ENCODE results near the gene DOK3.
"Not testable (repeated sequence)": the region's sequence is repeated elsewhere in the genome, so short reads cannot be mapped to it uniquely, and the experiment has no call there.

DOK3 gene

DNA sequence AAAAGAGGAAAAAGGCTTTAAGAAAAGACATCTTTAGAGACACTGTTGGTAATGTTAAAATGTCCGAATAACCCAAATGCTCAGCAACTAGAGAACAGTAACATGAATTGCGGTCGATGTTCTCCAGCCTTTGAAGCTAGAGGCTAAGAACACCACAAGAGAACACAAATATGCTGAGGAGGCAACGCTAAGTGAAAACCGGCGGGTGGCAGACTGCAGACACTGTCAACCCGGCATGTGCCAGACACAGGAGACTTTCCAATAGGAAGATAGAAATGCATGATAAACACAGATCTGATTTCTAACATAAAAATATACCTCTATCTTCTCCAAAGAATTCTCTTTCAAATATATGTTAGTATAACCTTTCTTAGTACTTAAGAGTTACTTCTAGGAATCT is 25.5 kb upstream of the DOK3 start:
- DNase-seq (ENCODE audit: low spot score) = no peak

GRCh38 chr5:177534433-177534832 is 24.8 kb upstream of the DOK3 start:
- DNase-seq (ENCODE audit: low spot score) = not testable (repeated sequence)

DNA sequence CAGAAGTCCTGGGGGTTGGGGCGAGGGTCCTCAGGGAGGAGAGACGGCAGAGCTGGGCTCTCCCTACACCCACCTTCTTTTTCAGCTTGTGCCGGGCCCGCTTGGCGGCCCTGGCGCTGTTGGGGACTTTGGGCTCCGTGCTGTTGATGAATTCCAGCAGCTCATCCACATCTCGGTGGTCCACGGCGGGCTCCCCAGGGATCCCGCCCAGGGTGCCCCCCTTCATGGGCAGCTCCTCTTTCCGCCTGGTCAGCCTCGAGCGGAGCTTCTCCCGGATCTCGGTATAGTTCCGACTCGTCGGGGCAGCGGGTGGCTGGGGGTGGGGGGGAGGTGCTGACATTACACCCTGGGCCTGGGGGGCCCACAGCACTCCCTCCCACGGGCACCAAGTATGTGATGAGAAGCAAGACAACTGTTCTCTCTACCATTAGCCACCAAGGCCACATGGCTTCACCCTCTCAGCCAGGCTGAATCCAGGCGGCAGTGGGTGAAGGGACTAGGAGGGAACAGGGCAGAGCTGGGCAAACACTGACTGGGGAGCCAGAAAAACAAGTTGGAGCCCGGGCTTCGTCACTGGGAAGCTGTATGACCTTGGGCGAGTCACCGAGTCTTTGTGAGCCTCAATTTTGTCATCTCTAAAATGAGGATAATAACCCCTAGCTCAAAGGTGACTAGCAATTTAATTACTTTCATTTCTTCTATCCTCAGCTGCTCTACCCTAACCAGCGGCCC is 21.7 kb upstream of the DOK3 start:
- no peak for DNase-seq (ENCODE audit: low spot score)

DNA sequence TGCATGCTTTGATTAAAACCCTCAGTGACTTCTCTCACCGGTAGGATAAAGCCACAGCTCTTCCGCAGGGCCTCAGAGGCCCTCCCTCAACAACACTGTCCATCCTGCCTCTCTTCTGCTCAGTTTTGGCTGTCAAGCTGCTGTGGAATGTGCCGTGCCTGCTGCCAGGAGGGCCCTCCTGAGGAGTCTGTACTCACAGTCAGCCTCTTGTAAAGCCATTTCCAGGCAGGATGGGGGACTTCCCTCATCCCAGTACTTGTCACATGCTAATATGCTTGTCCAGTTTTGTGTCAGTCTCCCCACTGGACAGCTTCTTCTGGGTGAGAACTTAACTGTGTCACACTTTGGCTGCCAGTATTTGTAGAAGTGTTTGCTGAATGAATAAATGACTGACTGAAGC is 21.0 kb upstream of the DOK3 start:
- DNase-seq (ENCODE audit: low spot score) = no peak

- no peak for DNase-seq (ENCODE audit: low spot score)
Measured at GRCh38 chr5:177529247-177530203, 19.9 kb upstream of the DOK3 start.

- DNase-seq (ENCODE audit: low spot score) = no peak
Measured at GRCh38 chr5:177528631-177529030, 19.0 kb upstream of the DOK3 start.

GRCh38 chr5:177527595-177527994 is 18.0 kb upstream of the DOK3 start:
- DNase-seq (ENCODE audit: low spot score) = no peak

GRCh38 chr5:177526791-177527190 is 17.2 kb upstream of the DOK3 start:
- no peak for DNase-seq (ENCODE audit: low spot score)

GRCh38 chr5:177526191-177526590 is 16.6 kb upstream of the DOK3 start:
- DNase-seq (ENCODE audit: low spot score) = no peak

DNA sequence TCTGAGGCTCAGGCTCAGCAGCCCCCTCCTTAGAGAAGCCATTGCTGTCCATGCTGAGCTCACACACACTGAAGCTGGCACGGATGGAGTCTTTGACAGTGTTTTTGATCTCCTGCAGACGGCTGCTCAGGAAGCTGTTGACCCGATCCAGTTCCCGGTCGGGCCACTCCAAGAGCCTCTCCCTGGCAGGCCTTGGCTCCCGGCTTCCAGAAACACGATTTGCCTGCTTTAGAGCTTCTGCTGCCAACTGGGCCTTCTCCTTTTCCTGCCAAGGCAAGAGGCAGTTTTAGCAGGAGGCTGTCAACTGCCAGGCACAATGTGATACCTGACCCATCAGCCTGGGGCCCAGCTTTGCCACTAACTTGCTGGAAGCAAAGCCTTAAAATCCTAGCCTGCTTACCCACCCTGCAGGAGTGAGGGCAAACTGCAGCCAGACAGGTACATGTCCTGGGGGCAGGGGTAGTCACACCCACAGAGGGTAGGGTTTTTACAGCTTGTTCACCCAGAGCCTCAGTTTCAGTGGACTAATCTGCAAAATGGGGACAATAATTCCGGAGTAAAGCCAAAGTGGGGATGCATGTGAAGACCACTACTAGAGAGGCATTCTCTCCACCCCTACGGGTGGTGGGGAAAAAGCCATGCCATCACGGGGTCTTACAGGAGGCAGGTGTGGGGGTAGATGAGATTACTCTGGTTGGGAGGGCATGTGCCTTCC is 15.5 kb upstream of the DOK3 start:
- no peak for DNase-seq (ENCODE audit: low spot score)

GRCh38 chr5:177524539-177524900 is 14.9 kb upstream of the DOK3 start:
- no peak for DNase-seq (ENCODE audit: low spot score)

GRCh38 chr5:177523711-177524538 is 14.3 kb upstream of the DOK3 start:
- DNase-seq (ENCODE audit: low spot score) = no peak

DNA sequence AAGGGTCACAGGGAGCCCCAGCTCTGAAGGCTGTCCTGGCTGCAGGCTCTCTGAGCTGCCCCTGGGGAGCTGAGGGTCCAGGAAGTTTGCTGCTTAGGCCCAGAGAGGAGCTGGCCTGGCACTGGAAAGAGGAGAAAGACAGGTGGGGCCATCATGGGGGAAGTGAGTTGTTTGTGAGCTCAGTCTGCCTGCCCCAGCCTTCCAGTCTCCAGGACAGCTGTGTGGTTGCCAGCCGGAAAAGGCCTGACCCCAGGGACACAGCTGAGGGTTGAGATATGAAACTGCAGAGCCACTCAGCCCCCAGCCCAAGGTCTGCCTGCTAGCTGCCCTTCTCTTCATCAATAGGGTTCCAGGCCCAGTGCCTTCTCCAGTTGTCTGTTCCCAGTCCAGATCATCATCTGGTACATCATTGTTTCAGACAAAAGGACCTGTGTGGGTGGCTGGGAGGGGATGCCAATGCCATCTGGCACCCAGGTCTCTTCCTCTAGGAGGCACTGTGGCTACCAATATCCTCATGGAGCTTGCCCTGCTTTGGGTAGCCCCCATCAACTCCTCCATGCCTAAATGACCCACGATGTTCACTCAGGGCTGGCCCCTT is 11.4 kb upstream of the DOK3 start:
- no peak for DNase-seq (ENCODE audit: low spot score)

- no peak for DNase-seq (ENCODE audit: low spot score)
Measured at GRCh38 chr5:177520271-177520670, 10.6 kb upstream of the DOK3 start.

DNA sequence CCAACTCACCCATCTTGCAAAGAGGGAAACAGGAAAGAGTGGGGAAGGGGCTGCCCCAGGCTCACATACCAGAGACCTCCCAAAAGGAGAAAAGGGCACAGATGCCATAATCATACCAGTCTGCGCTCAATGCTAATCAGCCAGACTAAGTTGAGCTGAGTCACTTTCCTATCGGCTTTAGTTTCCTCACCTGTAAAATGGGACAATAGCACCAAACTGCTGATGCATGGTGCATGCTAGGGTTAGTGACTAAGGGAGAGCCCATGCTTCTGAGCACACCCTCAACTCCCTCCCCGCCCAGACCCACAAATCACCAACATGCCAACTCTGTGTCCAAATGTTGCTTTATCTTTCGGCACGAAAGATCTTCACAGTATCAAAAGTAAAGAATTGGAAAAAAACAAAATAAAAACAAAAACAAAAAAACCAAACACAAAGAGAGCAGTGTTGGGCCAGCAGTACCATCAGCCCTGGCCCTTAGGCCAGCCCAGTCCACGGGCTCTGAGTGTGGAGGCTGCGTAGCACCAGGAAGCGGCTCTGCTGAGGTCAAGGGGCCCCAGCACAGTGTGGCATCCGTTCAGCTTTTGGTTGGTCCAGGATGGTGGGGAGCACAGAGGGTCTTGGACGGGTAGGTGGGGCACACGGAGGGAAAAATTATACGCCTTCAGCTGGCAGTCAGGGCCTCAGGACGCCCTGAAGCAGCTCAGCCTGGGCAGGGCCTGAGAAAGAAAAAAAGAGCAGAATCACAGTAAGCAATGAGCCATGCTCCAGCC is 10.0 kb upstream of the DOK3 start:
- DNase-seq (ENCODE audit: low spot score) = no peak

DNA sequence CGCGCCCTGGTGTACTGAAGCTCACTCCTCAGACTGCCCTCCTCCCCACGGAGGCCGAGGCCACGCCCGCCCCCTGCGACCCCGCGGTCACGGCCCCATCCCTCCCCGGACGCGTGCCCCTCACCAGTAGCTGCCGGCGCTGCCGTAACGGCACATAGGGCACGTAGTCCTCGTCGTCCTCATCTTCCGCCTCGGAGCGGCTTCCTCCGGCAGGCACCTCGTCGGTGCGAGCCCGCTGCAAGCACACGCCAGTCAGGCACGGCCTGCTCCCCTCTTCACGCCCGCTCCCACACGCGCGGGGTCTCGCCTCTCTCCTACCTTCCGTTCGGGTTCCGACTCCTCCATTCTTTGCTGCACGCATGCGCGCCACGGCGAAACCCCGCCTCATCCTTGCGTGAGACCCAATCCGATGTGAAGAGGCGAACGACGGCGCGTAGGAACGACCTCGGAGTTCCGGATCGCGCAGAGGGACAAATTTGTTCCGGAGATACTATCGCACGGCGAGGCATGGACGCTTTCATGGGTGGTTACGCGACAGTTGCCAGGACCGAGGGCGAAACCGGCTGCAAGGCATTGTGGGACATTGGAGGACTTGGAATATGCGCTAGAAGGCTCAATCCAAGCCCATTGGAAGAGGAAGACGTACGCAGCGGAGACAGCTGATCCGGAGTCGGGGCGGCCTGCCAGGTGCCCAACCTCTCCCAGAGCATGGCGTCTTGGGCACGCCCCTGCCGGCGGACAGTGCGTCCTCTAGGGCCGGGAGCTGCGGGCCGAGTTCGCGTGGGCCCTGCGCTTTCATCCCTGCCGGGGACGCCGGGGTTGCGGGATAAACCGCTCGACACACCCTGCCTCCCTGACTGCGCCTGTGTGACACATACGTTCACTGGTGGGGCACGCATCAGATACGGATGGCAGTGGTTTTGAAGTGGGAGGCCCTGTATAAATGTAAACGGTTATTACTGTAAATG is 7.3 kb upstream of the DOK3 start, which contains the start of gene DDX41:
Gene DDX41, minus strand, starts transcription at position 361 of the 968 bp plus-strand sequence. Its CDS starts 16 bp downstream, at position 345.
- DNase-seq (ENCODE audit: low spot score) = peak; percentile 99

DNA sequence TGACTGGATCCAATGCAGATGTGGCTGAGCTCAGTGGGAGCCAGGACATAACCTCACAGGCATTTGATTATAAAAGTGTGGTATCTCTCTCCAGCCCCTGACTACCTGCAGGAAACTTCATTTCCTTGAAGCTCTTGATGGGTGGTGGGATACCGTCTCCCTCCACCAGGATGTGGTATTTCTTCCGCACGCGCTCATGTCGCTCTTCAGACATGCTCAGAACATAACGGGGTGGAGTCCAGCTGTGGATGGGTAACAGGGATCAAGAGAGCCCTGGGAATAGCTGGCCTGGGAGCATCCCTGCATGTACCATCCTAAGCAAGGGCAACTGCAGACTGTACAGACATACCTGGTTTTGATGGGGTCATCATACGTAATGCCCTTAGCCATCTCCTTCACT is 6.0 kb upstream of the DOK3 start:
- DNase-seq (ENCODE audit: low spot score) = no peak

DNA sequence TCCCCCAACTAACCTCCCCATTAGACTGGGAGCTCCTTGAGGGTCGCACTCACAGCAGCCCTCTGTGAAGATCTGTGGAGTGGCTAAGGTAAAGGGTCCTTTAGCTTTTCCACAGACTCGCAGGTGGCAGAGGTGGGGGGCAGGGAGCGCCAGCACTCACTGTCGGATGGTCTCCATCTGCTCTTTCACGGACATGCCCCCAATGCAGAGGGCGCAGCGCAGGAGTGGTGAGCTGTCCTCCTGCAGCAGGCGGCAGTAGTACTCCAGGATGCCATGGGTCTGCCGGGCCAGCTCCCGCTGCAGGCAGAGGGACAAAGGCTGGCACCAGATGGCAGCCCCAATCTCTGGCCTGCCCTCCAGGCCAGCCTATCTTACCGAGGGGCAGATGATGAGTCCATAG is 4.9 kb upstream of the DOK3 start:
- no peak for DNase-seq (ENCODE audit: low spot score)

DNA sequence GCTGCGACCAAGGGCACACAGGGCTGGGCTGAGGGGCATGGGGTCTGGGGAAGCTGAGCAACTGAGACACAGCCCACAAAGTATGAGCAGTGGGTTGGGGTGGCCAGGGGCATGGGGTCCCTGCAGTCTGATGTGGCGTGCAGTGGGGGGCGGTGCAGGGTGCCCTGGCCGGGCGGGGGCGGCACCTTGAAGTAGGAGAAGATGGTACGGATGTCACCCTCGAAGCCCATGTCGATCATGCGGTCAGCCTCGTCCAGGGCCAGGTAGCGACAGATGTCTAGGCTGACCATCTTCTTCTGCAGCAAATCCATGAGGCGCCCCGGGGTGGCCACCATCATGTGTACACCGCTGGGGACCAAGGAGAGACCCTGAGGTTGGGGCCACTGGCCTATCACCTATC is 3.9 kb upstream of the DOK3 start:
- no peak for DNase-seq (ENCODE audit: low spot score)

Measured in cerebellar cortex (tissue), 1 donor.